HCT116 (cell line): ENCODE measurements around the gene STAM2.

Source experiments
- CEBPB ChIP-seq: IDR thresholded peaks from 2 replicates; pipeline ENCODE4 v1.6.1; 2012; ENCODE audit warnings: low read depth
- JUND ChIP-seq: IDR thresholded peaks from 2 replicates; pipeline ENCODE4 v1.6.1; 2012
- POLR2A ChIP-seq: IDR thresholded peaks from 2 replicates; pipeline ENCODE4 v1.7.0; 2011; ENCODE audit warnings: borderline replicate concordance; ENCODE audit not compliant: insufficient read depth, insufficient read length; ENCODE audit errors: extremely low read depth
- POLR2AphosphoS5 ChIP-seq: IDR thresholded peaks from 2 replicates; pipeline ENCODE4 v1.6.1; 2011; ENCODE audit warnings: mild to moderate bottlenecking, low read depth, low read length, moderate library complexity
- YY1 ChIP-seq: IDR thresholded peaks from 2 replicates; pipeline ENCODE4 v1.6.1; 2011; ENCODE audit warnings: low read length, low read depth, moderate library complexity, mild to moderate bottlenecking; ENCODE audit not compliant: insufficient replicate concordance; ENCODE audit errors: extremely low read depth
- ZNF274 ChIP-seq: fragments of 200-500 bp; sonication (Bioruptor generic); IDR thresholded peaks from 2 replicates; pipeline ENCODE4 v1.6.1; 2014; ENCODE audit warnings: mild to moderate bottlenecking, low read depth, low read length, inconsistent platforms
- TF ChIP-seq, protein P1 (sequence below), 3 experiments: fragments of 200-600 bp in 1 of 3; sonication (generic) in 1 of 3; IDR thresholded peaks in 2 of 3; conservative IDR thresholded peaks in 1 of 3; 2 replicates each; pipeline ENCODE4 v1.5.1; 2012 to 2017; ENCODE audit warnings: low read depth in 2 of 3, low read length in 2 of 3, antibody characterized with exemption in 1 of 3, borderline replicate concordance in 1 of 3, control low read depth in 1 of 3, mild to moderate bottlenecking in 1 of 3, mixed read lengths in 1 of 3, mixed run types in 1 of 3, moderate library complexity in 1 of 3; ENCODE audit not compliant: insufficient read depth in 1 of 3
- TF ChIP-seq, protein P2 (sequence below): IDR thresholded peaks from 2 replicates; pipeline ENCODE4 v1.6.1; 2012; ENCODE audit warnings: low read depth

DNA sequence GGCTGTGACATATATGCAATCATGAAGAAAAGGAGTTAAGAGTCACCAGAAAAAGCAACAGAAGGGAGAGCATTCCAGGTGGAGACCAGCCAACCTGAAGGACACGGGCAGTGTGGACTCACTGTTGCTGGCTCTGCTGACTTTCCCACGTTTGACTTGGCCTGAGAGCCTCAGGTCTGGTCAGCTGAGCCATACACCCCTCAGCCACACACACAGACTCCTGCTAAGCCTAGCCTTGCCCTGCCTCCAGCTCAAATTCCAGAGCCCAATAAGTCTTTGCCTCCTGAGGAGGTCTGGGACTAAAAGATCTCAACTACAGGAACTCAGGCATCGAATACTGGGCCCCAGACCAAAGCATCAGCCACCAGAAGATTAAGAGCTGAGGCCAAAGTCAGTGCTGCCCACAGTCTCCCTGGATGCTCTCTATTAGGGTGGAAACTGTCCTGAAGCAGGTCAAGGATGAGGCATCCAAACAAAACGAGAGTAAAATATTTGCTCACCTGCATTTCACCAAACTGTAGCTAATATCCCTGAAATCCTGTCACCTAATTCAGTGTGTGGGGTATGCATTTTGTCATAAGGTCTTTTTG lies 100.0 kb downstream of the STAM2 start:
- TF ChIP-seq POLR2A: no peak
- TF ChIP-seq, protein P1, sequence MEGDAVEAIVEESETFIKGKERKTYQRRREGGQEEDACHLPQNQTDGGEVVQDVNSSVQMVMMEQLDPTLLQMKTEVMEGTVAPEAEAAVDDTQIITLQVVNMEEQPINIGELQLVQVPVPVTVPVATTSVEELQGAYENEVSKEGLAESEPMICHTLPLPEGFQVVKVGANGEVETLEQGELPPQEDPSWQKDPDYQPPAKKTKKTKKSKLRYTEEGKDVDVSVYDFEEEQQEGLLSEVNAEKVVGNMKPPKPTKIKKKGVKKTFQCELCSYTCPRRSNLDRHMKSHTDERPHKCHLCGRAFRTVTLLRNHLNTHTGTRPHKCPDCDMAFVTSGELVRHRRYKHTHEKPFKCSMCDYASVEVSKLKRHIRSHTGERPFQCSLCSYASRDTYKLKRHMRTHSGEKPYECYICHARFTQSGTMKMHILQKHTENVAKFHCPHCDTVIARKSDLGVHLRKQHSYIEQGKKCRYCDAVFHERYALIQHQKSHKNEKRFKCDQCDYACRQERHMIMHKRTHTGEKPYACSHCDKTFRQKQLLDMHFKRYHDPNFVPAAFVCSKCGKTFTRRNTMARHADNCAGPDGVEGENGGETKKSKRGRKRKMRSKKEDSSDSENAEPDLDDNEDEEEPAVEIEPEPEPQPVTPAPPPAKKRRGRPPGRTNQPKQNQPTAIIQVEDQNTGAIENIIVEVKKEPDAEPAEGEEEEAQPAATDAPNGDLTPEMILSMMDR (IDR thresholded peaks at IDR 0.05 in 2 of 3, conservative IDR thresholded peaks at IDR 0.05 in 1 of 3; ENCODE audit: borderline replicate concordance in 1 of 3, insufficient read depth in 1 of 3, low read depth in 2 of 3, low read length in 2 of 3): no peak
- TF ChIP-seq YY1: no peak
- no peak for TF ChIP-seq ZNF274
- no peak for TF ChIP-seq CEBPB
- no peak for TF ChIP-seq POLR2AphosphoS5
- TF ChIP-seq, protein P2, sequence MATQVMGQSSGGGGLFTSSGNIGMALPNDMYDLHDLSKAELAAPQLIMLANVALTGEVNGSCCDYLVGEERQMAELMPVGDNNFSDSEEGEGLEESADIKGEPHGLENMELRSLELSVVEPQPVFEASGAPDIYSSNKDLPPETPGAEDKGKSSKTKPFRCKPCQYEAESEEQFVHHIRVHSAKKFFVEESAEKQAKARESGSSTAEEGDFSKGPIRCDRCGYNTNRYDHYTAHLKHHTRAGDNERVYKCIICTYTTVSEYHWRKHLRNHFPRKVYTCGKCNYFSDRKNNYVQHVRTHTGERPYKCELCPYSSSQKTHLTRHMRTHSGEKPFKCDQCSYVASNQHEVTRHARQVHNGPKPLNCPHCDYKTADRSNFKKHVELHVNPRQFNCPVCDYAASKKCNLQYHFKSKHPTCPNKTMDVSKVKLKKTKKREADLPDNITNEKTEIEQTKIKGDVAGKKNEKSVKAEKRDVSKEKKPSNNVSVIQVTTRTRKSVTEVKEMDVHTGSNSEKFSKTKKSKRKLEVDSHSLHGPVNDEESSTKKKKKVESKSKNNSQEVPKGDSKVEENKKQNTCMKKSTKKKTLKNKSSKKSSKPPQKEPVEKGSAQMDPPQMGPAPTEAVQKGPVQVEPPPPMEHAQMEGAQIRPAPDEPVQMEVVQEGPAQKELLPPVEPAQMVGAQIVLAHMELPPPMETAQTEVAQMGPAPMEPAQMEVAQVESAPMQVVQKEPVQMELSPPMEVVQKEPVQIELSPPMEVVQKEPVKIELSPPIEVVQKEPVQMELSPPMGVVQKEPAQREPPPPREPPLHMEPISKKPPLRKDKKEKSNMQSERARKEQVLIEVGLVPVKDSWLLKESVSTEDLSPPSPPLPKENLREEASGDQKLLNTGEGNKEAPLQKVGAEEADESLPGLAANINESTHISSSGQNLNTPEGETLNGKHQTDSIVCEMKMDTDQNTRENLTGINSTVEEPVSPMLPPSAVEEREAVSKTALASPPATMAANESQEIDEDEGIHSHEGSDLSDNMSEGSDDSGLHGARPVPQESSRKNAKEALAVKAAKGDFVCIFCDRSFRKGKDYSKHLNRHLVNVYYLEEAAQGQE: no peak
- TF ChIP-seq JUND: no peak
